NB4 (cell line): Measurements from ENCODE around the gene GMDS.

Experiments
- DNase-seq: peaks from one replicate; pipeline ENCODE4 v3.0.0; 2010; ENCODE audit warnings: low read depth
- H3K4me3 ChIP-seq: one replicate; pipeline ENCODE4 v1.5.1; 2011; ENCODE audit warnings: mild to moderate bottlenecking, low read depth, low read length, moderate library complexity
- CTCF ChIP-seq: IDR thresholded peaks from one replicate; pipeline ENCODE4 v1.5.1; 2012; ENCODE audit warnings: low read depth, low read length
- MYC ChIP-seq: IDR thresholded peaks from 2 replicates; pipeline ENCODE4 v1.6.1; 2011; ENCODE audit warnings: low read depth, low read length
- POLR2A ChIP-seq: IDR thresholded peaks from 2 replicates; pipeline ENCODE4 v1.6.1; 2011; ENCODE audit warnings: mild to moderate bottlenecking; ENCODE audit not compliant: insufficient read length; ENCODE audit errors: extremely low read depth
- TF ChIP-seq, protein P1 (sequence below): IDR thresholded peaks from 2 replicates; pipeline ENCODE4 v1.6.1; 2011; ENCODE audit warnings: low read depth, low read length

Gene GMDS

DNA sequence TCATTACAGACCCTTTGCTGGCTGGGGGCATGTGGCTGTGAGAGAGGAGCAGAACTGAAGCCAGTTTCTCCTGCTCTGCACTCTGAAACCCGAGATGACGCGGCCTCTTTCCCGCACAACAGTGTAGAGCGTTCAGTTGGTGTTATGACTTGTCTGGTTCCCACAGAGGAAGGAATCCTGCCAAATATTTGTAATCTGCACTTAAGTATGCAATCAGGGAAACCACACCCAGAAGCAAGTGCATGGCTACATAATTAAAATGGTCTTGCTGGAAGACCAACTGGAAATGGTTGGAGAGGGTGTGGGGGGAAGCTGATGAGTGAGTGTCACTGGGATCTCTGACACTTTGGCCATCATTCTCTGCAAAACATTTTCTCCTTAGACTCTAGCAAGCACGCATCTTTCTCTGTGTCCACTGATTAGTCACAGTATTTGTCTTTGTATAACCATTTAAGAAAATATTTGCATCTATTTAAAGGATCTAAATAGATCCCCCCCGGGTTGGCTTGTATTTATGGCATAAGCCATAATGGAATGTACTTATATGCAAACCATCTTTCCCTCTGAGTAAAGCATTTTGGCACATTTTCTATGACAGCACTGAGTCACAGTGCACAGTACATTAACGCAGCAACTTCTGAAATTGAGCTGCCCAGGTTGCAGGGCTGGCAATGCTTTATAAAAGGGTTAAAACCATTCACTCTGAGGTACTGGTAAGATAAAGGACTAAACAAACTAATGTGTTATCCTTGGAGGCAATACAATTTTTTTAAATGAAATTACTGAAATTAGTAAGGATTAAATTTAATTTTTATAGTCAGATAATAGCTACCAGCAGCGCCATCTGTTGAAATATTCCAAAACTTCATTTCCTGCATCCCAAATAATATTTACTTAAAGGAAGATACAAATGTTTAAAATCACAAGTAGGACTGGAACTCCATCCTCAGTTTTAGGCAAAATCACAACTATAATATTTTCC, 559.0 kb downstream of the GMDS start:
- TF ChIP-seq MYC (no peak), POLR2A (no peak), CTCF (no peak)
- TF ChIP-seq, protein P1, sequence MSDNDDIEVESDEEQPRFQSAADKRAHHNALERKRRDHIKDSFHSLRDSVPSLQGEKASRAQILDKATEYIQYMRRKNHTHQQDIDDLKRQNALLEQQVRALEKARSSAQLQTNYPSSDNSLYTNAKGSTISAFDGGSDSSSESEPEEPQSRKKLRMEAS = no peak
- no peak overlapping the region for H3K4me3 ChIP-seq

DNA sequence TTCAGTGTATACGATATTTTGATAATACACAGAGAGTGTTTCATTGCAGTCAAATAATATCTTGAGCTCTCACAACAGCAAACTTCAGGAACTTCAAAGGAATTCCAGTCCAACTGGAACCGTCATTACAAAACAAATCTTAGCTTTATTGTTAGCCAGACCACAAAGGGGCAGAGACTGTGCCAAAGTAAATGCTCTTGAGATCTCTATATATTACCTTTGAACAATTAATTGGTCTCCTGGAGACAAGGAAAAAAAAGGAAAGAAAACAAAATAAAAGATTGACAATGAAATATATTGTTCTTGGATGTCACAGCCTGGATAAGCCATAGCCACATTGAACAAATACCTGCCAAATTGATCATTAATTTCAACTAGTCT, 565.7 kb downstream of the GMDS start:
- no peak for DNase-seq
- H3K4me3 ChIP-seq = no peak overlapping the region
- TF ChIP-seq MYC (no peak), POLR2A (no peak), CTCF (no peak)
- TF ChIP-seq, protein P1 = no peak

More for the DNA sequence above, 559.0 kb downstream of the GMDS start:
- no peak for DNase-seq

DNA sequence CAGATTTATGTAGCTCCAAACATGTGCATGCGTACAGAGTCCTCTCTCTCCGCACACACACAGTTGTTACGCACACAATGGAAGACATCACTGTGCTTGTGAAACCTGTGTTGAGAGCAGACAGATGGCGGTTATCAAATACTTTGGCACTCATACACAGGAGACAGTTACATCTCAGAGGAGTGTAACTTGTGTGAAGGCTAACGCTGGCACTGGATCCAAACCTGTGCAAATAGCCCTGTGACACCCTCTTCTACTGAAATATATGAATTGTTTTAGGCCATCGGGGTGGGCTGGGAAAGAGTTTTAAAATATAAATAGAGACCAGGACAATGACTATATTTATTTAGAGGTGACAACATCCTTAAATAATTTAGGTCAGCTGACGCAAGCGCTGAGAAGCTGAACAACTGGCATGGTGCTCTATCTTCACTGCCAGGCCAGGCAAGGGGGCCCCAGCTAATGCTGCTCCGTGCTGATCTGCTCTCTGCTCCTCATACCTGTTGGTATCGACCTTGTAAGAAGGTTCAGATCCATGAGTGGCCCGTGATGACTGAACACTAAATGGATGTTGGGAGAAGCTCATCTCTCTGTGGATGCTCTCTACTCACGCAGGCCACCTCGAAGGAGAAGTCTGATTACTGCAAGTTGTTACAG, 566.2 kb downstream of the GMDS start:
- no peak for DNase-seq

DNA sequence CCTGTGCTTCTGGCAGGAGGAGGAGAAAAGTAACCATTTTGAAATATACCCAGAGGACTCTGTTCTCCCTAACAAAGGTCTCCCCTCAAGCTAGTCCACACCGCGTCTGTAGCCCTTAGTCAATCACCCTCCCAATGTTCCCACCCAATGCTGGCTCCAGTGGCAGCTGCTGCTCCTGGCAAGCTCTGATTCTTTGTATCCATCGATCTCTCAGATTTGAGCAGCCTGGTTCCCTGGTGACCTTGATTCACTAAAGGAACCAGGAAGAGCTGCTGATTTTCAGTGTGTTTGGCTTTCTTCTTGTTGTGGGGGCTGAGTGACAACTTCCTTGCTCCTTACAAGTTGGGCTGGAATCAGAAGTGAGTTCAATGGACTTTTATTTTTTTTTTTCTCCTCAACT, 567.2 kb downstream of the GMDS start:
- H3K4me3 ChIP-seq = no peak overlapping the region
- DNase-seq = no peak
- TF ChIP-seq CTCF (no peak), MYC (no peak), POLR2A (no peak)
- TF ChIP-seq, protein P1 = no peak

More for the DNA sequence above, 566.2 kb downstream of the GMDS start:
- H3K4me3 ChIP-seq = no peak overlapping the region
- TF ChIP-seq CTCF (no peak), POLR2A (no peak), MYC (no peak)
- TF ChIP-seq, protein P1 = no peak

DNA sequence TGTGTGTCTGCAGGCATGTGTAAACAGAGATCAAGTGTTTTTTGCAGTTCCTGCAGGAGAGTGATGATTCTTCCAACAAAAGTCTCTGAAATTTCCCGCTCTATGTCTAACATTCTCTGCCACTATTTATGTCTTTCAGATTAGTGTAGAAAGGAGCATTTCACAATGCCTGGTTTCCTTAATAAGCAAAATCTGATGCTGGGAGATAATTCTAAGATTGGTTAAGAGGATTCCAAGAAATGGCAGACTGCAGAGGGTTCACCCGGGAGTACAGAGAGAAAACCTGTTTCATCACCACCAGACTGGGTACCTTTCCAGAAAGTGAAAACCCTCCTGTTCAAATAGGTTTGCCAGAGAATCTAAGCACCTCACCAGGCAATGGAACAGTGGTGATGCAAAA, 573.0 kb downstream of the GMDS start:
- no peak for DNase-seq
- no peak overlapping the region for H3K4me3 ChIP-seq
- no peak for TF ChIP-seq CTCF
- TF ChIP-seq MYC = no peak
- TF ChIP-seq POLR2A = no peak
- TF ChIP-seq, protein P1 = no peak
